ENCODE results near the gene SPATA6.
"Not testable (repeated sequence)": the region's sequence is repeated elsewhere in the genome, so short reads cannot be mapped to it uniquely, and the experiment has no call there.

DNA sequence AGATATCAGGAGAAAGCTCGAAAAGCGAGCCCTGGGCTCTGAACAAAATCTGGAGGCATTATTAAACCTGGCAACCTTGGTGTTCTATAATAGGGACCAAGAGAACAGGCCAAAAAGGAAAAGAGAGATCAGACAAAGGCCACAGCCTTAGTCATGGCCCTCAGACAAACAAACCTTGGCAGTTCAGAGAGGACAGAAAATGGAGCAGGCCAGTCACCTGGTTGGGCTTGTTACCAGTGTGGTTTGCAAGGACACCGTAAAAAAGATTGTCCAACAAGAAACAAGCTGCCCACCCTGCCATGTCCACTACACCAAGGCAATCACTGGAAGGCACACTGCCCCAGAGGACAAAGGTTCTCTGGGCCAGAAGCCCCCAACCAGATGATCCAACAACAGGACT is 31.2 kb downstream of the SPATA6 start:
- not testable (repeated sequence) for TF ChIP-seq POLR2A (IDR thresholded peaks at IDR 0.05; ENCODE audit: low read depth, low read length); MAX (IDR thresholded peaks at IDR 0.05; ENCODE audit: insufficient read depth, insufficient read length); POLR2AphosphoS5 (IDR thresholded peaks at IDR 0.05; ENCODE audit: insufficient read depth, low read depth, low read length); EZH2 (IDR thresholded peaks at IDR 0.05; ENCODE audit: borderline replicate concordance, low read depth, low read length, severe bottlenecking); MYC (IDR thresholded peaks at IDR 0.05; ENCODE audit: low read depth, low read length); JUN (IDR thresholded peaks at IDR 0.05; ENCODE audit: borderline replicate concordance, insufficient read depth, insufficient read length, low read depth); FOS (IDR thresholded peaks at IDR 0.05; ENCODE audit: borderline replicate concordance, insufficient read depth, low read length); GATA2 (IDR thresholded peaks at IDR 0.05; ENCODE audit: insufficient read depth, insufficient read length, low read depth, low read length)
- TF ChIP-seq, protein P1, sequence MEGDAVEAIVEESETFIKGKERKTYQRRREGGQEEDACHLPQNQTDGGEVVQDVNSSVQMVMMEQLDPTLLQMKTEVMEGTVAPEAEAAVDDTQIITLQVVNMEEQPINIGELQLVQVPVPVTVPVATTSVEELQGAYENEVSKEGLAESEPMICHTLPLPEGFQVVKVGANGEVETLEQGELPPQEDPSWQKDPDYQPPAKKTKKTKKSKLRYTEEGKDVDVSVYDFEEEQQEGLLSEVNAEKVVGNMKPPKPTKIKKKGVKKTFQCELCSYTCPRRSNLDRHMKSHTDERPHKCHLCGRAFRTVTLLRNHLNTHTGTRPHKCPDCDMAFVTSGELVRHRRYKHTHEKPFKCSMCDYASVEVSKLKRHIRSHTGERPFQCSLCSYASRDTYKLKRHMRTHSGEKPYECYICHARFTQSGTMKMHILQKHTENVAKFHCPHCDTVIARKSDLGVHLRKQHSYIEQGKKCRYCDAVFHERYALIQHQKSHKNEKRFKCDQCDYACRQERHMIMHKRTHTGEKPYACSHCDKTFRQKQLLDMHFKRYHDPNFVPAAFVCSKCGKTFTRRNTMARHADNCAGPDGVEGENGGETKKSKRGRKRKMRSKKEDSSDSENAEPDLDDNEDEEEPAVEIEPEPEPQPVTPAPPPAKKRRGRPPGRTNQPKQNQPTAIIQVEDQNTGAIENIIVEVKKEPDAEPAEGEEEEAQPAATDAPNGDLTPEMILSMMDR (IDR thresholded peaks at IDR 0.05; ENCODE audit: extremely low read depth in 1 of 2, insufficient read depth in 1 of 2, low read depth in 1 of 2, low read length in 2 of 2), result not testable (repeated sequence)
